RWPE1 (cell line): ENCODE results near the gene LRFN4.

Experiments
- CTCF ChIA-PET: fragments of 350-600 bp; sonication (Branson Sonifier 250); formaldehyde crosslinking; extraction: SDS; loops from one replicate; lab custom pipeline; 2021; lab: Yijun Ruan, JAX
- POLR2A ChIA-PET: fragments of 400-600 bp; formaldehyde crosslinking; extraction: SDS; loops from one replicate; lab custom pipeline; 2020; ENCODE audit warnings: antibody characterized with exemption; ENCODE audit not compliant: low non-redundant PET; lab: Yijun Ruan, JAX
- DNase-seq: peaks from one replicate; pipeline ENCODE4 v3.0.0; 2012; ENCODE audit warnings: low spot score
- H3K27ac ChIP-seq: fragments of 450-650 bp; 2 replicates; pipeline ENCODE4 v1.5.1; 2017
- CTCF ChIP-seq: fragments of 450-650 bp; conservative IDR thresholded peaks from 2 replicates; pipeline ENCODE4 v1.5.1; 2017; ENCODE audit warnings: low read depth, mild to moderate bottlenecking

LRFN4 gene

GRCh38 chr11:66892911-66893310, 36.0 kb downstream of the LRFN4 start:
- ChIA-PET POLR2A (no interaction called here), CTCF (interaction anchor here (0.7 kb wide), 1 partner anchor 22 kb away, joined by 3 read pairs; no protein-coding TSS in a partner anchor)
- no peak for DNase-seq
- TF ChIP-seq CTCF: no peak
- peak overlapping the region; percentile 91 for H3K27ac ChIP-seq

GRCh38 chr11:66894141-66894540, 37.3 kb downstream of the LRFN4 start:
- CTCF ChIA-PET: no interaction called here
- TF ChIP-seq CTCF: no peak
- POLR2A ChIA-PET: no interaction called here
- DNase-seq: no peak
- H3K27ac ChIP-seq: peak overlapping the region; percentile 34; the same call in 1 of the 2 replicates

GRCh38 chr11:66901964-66902390, 45.1 kb downstream of the LRFN4 start:
- no peak for TF ChIP-seq CTCF
- peak overlapping the region; percentile 42; the same call in 1 of the 2 replicates for H3K27ac ChIP-seq
- ChIA-PET CTCF (no interaction called here), POLR2A (no interaction called here)
- DNase-seq: no peak

GRCh38 chr11:66902486-66903177, 45.8 kb downstream of the LRFN4 start:
- ChIA-PET CTCF (no interaction called here), POLR2A (no interaction called here)
- TF ChIP-seq CTCF: no peak
- DNase-seq: no peak
- H3K27ac ChIP-seq: peak overlapping the region; percentile 42

- ChIA-PET CTCF (no interaction called here), POLR2A (no interaction called here)
- DNase-seq: peak; percentile 61
- no peak for TF ChIP-seq CTCF
- H3K27ac ChIP-seq: peak overlapping the region; percentile 89
These were observed 47.2 kb downstream of the LRFN4 start for GRCh38 chr11:66904055-66904454.

- POLR2A ChIA-PET: no interaction called here
- CTCF ChIA-PET: no interaction called here
- H3K27ac ChIP-seq: peak overlapping the region; percentile 89
- no peak for TF ChIP-seq CTCF
- DNase-seq: no peak
These were observed 47.7 kb downstream of the LRFN4 start for GRCh38 chr11:66904561-66904960.
